Effector CD4-positive, alpha-beta T cell (primary cell): ENCODE results near the gene R3HCC1L.

Experiments used
- DNase-seq: peaks from one replicate; pipeline ENCODE4 v3.0.0-alpha.2; 2020

The R3HCC1L gene

DNA sequence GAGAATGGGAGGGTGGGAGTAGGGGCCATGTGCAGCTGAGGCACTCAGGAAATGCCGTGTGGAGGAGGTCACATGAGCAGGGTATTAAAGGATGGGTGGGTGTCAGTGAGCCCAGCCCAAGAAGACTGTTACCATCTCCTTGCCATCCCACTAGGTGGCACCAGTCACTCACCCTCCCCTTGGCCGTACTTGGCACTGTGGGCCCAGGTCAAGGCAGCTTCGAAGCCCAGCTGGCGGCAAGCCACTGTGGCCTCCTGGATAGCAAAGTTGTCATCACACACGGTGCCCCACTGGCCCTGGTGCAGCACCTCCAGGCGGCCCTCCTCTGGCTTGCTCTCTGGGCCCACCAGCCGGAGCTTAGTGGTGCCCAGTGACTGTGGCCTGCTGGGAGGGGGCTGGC is 128.1 kb downstream of the R3HCC1L start:
- DNase-seq = no peak

DNA sequence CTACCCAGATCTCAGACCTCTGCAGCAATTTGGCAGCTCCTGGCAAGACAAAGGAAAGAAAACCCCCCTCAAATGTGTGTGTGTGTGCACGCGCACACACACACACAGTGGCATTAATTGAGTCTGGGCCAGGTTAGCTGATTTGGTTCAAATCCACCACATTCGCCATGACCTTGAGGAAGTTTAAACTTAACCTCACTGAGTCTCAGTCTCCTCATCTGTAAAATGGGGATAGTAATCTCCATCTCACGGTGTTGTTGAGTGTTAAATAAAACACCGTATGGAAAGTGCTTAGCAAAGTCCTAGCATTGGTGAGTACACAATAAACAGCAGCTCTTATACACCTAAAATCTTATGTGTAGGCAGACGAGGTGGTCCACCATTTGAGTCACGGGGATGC is 128.6 kb downstream of the R3HCC1L start:
- DNase-seq = no peak

DNA sequence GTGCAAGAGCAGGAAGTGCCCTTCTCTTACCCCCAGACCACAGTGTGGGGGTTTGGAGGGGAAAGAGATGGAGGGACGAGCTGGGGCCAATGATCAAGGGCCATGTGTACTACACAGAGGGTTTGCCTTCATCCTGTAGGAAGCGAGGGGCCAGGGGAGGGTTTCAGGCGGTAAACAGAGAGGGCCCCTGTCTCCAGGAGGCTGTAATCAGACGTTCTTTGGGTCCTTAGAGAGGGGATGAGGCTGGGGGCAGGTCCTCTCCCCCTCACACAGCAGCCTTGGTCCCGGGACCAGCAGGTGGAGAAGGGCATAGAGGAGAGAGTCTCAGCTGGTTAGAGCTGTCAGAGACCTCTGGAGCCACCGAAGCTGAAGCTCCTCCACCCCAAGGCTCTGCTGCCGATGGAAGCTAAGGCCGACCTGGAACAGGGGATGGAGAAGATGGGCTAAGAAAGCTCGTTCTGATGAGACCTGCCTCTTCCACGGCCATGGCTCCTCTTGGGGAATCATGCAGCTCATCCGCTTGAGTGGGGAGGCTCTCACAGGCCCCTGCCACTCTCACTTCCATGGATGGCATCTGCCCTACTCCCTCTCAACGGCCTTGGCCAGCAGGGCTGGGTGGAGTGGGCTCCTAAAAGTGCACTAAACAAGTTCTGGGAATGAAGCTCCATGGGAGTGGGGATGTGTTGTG is 130.1 kb downstream of the R3HCC1L start:
- no peak for DNase-seq

DNA sequence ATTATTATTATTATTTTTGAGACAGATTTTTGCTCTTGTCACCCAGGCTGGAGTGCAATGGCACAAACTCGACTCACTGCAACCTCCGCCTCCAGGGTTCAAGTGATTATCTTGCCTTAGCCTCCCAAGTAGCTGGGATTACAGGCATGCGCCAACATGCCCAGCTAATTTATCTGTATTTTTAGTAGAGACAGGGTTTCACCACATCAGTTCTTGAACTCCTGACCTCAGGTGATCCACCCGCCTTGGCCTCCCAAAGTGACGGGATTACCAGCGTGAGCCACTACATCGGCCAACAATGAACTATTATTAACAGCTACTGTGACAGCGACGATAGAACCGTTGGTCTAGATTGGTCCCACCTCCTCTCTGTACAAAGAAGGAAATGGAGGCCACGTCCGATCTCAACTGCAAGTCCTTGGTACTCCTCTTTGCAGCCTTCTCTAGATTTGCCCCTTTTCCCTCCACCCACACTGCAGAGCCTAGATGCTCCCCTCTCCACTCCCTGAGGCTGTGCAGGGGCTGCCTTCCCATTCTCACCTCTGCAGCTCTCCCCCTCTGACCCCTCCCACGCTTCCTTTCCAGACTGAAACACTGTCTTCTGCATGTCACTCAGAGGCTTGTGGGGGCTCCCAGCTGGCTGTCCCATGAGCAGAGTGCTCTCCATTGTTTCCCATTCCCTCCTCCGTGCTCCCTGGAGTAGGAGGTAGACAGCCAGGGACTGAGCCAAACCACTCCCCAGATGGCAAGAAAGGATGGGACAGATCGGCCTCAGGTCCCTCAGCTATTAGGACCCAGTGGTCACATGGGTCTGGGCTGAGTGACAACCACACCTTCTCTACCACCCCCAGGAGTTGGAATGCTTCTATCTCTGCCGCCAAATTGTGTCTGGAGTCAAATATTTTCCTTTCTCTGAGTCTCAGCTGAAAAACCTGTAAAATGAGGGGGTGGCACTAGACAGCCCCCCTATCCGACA is 131.2 kb downstream of the R3HCC1L start:
- no peak for DNase-seq

DNA sequence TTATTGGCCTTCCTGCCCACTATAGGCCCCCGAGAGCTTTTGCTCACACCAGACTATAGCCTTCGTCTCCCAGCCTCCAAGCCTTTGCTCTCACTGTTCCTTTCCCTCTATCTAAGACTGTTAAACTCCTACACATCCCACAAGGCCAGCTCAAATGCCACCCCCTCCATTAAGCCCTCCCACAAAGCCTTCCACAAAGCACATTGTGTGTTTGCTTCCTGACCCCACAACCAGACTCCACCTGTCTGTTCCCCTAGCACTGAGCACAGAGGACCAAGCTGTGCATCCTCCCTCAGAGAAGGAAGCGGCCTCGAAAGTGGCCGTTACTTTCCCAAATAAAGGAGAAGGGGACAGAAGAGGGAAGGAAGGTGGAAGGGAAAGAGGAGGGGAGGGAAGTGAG is 132.2 kb downstream of the R3HCC1L start:
- no peak for DNase-seq

DNA sequence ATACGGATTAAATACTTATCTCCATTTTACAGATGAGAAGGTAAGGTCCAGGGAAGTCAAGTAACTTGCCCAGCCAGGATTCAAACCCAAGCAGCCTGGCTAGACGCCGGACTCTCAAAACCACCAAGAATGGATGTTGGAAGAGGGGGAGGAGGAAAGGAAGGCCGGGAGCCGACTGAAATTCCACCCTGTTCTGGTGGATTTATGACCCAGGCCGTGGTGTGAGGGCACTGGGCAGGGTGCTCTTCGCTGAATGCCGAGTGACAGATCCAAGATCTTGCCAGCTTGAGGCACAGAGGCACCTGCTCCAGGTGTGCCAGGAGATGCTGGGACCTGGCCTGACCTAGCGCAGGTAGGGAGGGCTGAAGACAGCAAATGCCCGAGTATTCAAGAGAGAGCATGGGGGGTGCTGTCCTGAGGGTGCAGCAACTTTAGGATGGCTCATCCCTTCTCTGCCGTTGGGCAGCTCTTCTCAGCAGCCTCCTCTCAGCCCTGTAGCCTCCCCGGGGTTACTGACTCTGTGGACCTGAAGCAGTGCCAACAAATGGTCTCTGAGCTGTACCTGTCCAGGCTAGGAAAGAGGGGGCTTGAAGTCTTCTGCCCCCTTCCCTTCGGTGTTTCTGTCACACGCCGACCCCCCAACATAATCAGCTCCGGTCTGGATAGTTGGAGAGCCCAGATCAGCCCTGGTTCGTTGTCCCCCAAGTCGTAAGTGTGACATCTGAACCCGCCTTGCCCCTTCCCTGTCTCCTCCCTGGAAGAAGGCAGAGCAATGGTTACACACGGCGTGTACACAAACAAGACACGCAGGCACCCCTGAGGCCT is 132.8 kb downstream of the R3HCC1L start:
- no peak for DNase-seq

DNA sequence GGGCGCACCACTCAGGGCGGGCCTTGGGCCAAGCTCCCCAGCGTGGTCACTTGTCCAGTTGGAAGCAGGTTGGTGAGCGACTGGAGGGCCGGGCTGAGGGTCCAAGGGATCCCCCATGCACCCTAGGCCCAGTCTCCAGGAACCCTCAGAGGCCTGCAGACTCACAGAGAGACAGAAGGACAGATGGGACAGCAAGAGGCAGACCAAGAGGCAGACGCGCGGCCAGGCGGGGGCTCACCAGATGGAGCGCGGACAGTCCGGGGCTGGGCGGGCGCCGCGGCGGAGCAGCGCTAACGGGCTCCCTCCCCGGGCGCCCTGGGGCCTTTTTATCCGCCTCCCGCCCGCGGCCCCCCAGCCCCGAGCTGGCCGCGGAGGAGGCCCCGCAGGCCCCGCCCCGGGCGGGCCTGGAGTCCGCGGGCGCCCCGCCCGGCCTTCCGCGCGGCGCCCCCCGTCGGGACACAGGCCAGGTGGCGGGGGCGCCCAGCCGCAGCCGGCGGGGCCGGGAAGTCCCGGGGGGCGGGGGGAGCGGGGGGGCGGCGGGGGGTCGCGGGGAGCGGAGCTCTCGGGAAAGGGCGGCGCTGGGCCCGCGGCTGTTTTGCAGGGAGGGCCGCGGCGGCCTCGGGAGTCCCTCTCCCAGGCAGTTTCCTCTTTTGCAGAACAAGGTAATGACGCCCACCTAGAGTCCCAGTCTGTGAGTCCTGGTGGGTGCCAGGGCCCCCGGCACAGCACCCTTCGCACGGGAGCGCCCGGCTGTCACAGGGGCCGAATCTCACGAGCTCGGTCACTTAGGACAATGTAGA is 133.6 kb downstream of the R3HCC1L start, which contains the start of gene LOXL4:
TSS of gene LOXL4 (minus strand) at position 301 of the 800 bp plus-strand sequence. CDS start 5,175 bp downstream, outside the sequence.
- no peak for DNase-seq

DNA sequence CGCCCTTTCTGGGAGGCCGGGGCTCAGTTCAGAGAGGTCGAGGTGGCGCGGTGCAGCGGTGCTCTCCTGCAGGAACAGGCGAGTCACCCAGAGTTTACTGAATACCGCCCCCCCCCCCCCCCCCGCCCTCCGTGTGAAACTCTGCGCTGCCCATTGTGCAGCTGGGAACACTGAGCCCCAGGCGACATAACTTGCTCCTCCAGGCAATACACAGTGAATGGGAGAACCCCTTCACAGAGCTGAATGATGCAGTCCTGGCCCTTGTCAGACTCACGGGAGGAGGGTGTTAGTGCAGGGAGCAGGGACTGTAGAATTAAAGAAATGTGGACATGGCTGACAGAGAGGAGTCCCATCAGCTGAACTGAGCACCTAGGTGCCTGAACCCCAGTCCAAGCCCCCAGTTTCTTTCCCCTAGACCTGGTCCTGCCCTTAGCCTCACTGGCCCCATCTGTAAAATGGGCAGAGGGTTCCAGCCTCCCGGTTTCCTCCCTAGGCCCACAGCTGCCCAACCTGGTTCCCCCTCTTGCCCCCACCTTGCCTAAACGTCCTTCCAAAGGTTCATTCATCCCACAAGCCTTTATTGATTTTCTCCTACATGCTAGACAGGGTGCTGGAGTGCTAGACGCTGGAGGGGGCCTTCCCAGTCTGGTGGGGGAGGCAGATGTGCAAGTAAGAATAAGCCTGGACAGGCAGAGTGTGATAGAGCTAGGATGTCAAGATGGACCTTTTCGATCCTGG is 134.4 kb downstream of the R3HCC1L start:
- no peak for DNase-seq

DNA sequence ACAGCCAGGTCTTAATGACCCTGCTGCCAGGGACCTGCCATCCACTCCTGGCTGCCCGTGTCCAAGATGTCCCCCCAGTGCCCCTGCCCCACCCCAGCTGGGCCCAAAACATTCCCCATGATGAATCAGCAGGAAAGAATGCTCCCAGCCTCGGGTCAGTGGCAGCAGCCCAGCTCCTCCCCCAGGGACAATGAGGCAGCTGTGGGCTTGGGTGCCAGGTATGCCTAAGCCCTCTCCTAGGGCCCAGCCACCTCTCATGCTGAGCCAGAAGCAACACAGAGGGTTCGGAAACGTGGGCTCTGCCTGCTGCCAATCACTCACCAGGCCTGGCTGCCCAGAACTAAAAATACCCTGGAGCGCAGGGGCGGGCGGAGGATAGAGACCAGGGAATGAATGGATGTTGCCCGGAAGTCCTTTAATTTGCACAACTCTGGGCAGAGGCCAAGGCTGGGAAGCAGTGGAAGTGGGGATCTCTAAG is 135.0 kb downstream of the R3HCC1L start:
- DNase-seq = no peak

DNA sequence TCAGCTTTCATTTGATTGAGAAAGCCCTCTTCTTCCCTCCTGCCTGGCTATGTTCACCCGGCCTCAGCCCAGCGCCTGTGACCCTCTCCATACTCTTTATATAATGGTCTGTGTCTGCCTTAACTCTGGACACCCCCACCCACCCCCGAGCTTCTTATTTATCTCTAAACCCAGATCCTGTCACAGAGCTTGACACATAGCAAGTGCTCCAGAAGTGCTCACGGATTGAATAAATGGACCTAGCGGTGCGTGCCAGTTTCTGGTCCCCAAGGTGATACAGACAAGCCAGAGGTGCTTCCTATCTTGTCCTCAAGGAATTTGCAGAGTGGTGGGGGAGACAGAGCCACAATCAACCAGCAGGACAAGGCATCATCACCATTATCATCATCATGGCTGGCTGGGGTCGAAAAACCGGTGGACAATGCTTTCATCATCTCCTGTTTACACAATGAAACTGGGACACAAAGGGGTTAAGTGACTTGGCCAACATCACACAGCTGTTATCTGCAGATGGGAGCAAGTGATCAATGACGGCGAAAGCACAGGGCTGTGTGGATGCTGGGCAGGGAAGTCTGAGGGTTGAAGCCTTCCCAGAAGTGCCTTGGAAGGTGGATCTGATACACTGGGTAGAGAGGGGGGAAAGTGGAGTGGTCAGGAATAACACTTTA is 135.8 kb downstream of the R3HCC1L start:
- no peak for DNase-seq

DNA sequence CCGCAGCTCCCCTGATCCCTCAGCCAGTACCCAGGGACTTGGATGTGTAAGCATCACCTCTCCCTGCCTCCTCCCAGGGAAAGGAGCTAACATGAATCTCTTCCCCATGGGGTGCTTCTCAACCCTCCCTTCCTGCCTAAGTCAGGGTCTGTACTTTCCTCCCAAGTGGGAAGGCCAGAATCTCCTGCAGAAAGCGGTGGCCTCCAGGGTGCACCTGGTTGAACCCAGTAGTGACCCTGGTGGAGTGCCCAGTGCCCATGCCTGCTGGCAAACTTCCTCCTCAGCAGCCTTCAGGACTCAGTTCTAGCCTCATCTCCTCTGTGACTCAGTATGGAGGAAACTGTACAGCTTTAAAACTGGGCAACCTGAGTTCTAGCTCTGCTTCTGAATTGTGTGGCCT is 136.3 kb downstream of the R3HCC1L start:
- DNase-seq = no peak

DNA sequence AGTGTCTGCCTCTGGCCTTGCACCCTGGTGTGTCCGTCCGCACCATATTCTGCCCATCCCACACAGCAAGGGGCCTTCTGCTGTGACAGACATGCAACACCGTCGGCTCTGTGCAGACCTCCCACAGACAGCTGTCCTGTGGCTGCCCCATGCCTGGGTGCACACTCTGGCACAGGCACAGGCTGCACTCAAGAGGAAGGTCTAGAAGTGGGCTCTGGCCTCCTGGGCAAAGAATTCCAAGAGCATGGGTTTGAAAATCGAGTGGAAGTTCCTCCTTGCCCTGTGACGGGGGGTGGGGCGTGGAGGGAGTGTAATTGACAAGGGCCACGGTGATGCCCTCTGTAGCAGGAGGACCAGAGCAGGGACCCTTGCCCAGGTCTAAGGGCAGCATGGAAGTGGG is 137.8 kb downstream of the R3HCC1L start:
- no peak for DNase-seq

DNA sequence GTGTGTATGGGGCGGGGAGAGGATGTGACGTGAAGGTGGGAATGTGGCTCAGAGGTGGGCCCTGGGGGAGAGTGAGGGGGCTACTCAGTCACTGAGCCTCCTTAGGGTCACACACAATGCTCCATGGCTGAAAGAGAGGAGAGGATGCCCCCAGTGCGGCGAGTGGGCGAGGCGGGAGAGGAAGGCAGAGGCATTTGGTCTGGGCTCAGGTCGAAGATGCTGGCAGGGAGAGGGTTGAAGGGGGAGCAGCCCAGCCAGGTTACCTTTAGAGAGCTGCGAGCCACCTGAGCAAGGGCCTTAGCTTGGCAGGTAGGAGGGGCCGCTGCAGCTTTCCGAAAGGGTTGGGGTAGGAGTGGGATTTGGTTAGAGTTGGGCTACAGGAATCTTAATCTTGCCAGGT is 138.2 kb downstream of the R3HCC1L start:
- no peak for DNase-seq

DNA sequence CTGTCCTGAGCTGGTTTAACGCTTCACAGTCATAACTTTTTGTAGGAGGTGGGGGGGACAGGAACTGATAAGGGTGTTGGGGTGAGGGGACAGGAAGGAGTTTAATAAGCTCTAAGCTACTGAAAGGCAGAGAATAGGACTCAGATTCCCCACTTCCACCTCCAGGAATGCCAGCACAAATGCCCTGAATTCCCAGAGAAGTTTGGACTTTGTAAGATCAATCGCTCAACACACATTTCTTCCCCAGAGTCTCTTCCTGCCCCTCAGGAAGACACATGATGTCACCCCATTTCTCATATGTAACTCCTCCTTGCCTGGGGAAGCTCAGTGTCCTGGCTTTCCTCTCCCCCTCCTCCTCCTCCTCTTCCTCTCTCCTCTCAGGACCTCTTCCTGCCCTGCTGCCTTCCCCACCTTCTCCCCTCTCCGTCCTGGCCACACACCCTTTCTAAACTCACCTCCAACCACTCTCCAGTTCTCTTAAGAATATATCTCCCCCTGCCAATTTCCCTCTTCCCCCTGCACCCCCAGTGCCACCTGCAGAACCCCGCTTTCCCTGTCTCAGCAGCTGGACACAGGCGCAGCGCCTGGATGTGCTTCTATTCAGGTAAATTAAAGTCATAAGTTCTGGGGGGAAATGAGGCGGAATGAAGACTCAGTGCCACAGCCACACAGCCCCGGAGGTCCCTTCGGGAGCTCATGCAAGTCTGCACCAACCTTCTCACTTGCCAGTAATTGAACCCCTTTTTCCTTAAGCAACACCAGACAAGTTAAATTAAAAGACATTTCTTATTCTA is 138.8 kb downstream of the R3HCC1L start:
- DNase-seq = no peak

DNA sequence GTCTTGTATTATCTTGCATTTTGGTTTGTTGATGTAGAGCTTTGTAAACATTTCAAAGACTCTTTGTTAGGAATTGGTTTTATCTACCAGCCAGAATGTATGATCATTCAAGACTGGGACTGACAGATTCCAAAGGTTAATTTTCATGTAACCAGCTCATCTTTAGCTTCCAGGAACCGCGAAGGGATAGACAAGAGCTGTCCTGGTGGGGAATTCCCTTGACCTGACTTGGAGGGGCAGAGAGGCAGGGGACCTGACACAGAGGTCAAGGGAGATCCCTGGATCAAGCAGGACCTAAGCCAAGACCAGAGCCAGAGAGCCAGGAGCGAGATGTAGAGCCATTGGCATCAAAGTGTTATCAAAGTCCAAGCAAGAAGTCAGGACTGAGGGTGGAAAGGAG is 140.1 kb downstream of the R3HCC1L start:
- DNase-seq = no peak

DNA sequence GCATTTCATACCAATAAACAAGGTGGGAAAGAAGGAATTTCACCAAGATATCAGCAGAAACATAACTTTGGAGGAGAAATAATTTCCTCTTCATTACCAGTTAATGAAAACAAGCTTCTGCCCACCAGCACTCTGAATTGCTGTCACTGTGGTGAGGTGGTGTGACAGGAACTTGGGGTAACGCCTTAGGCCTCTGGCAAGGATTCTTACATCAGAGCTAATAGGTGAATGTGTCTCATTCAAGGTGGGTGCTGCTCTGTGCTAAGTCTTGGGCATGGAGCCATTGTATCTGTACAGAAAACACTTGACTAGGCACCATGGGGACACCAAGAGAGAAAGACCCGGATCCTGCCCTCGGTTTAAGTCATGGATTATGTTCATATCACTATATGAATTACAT is 141.9 kb downstream of the R3HCC1L start:
- no peak for DNase-seq

DNA sequence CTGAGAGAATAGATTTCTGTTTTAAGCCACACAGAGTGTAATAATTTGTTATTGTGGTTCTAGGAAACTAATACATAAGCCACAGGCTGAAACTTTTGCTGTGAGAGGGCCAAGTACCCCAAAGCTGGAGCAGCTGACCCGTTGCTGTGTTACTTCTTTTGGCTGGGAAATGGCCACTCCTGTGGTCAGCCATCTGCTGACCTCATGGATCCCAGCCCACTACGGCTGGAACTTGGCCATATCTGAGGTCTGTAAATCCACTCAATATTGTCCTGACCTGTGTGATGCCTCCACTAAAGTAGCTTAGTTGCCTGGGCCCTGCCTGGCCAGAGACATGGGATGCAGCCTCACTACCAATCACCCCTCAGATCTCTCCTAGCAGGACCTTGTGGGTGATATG is 151.0 kb downstream of the R3HCC1L start:
- DNase-seq = no peak

DNA sequence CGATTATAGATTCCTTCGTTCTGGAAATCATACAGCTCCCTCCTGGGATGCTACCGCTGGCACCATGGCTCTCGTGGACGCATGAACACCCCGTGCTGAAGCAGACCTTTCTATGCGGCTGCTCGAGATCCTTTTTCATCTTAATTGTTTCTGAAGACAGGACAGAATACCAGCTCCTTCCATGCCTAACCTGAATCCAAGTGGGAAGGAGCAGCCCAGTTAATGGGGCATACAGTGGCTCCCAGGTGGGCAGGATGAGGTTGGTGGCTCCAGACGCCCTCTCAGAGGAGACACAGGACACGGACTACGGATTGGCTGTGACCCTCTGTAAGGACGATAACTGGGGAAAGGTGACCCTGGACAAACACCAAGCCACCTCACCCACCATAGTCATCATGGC is 152.0 kb downstream of the R3HCC1L start:
- no peak for DNase-seq

DNA sequence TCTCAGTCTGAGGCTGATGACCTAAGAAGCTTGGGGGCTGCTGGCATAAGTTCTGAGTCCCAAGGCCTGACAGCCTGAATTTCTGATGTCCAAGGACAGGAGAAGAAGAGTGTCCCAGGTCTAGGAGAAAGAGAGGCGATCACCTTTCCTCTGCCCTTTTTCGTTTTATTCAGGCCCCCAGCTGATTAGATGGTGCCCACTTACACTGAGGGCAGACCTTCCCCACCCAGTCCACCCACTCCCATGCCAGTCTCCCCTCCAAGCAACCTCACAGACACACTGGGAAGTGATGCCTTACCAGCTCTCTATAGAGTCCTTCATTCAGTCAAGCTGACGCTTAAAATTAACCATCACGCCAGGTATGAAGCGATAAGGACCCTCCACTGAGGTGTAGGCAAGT is 152.9 kb downstream of the R3HCC1L start:
- no peak for DNase-seq

DNA sequence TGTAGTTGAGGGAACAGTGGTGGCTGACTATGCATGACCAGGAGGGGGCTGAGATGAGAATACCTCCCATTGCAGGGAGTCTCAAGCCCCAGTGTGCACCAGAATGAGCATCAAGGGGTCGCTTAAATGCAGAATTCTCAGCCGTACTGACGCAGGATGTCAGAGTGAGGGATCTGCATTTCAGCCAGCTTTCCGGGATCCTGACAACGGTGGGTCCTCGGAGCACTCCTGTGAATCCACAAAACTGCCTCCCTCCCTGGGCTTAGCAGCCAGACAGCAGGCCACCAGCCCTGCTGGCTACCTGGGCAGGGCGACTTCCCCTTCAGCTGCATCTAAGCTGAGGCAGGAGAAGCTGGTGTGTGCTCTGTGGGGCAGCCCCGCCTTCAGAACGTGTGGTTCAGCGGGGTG is 155.3 kb downstream of the R3HCC1L start:
- no peak for DNase-seq
